Stimulated activated CD4-positive, alpha-beta T cell treated with anti-CD3 and anti-CD28 coated beads, Interleukin-1b, Interleukin-23, amount 100 ng/mL, for 48 hours (primary cell): ENCODE data around the gene MLXIP.
A peak's percentile ranks its signal among the peaks of the same experiment; 100 is the strongest.
"Not testable (repeated sequence)": the region's sequence is repeated elsewhere in the genome, so short reads cannot be mapped to it uniquely, and the experiment has no call there.

Source experiments
- DNase-seq: peaks from one replicate; pipeline ENCODE4 v3.0.0-alpha.2; 2020

MLXIP gene

DNA sequence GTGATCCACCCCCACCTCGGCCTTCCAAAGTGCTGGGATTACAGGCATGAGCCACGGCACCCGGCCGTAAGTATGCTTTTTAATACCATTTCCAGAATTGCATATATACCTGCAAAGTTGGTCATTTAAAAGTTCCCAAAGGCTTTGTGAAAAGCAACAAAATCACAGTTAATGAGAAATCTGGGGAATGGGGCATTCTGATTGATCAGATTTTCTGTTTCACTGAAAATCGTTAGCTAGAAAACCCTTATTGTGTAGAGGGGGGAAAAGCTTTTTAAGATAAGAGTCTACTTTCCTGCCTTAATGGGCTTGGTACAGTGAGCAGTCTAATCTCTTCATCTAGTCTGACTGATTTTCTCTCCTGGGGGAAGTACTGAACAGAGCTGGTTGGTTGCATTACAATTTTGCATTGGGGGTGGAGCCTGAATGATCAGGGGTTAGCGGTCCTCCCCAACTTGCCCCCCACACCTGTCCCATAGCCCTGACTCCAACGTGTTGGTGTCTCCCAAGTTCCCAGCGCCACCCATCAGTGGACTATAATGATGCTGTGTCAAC lies 71.6 kb downstream of the MLXIP start:
- DNase-seq: no peak

DNA sequence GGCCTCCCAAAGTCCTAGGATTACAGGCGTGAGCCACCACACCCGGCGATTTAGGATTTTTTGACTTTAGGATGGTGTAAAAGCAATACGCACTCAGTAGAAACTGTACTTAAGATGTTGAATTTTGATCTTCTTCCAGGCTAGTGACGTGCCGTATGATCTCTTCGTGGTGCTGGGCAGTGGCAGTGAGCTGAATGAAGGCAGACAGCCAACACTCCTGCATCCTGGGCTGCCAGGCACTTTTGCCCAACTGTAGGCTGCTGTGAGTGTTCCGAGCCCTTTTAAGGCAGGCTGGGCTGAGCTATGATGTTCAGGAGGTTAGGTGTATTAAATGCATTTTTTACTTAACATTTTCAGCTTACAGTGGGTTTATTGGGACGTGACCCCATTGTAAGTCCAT lies 74.2 kb downstream of the MLXIP start:
- DNase-seq: no peak

DNA sequence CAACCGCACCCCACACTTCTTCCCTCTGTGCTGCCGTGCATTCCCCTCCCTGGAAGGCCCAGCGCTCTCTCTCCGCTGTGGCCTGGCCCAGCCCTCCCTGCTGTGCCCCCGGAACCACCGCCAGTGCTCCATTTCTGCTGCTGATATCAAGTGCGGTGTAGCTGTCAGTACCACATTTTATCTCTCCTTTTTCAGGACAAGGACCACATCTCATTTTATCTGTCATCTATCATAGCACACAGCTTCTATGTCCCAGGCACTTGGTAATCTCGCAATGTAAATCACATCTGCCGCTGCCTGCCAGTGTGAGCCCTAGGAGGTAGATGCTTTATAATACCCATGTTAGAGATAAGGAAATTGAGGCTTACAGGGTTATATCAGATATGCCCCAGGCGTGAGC lies 77.1 kb downstream of the MLXIP start:
- no peak for DNase-seq

GRCh38 chr12:122158700-122159285 lies 80.2 kb downstream of the MLXIP start:
- no peak for DNase-seq

- no peak for DNase-seq
These were observed 81.3 kb downstream of the MLXIP start for GRCh38 chr12:122159882-122160281.

GRCh38 chr12:122160761-122161160 lies 82.2 kb downstream of the MLXIP start:
- DNase-seq: no peak

DNA sequence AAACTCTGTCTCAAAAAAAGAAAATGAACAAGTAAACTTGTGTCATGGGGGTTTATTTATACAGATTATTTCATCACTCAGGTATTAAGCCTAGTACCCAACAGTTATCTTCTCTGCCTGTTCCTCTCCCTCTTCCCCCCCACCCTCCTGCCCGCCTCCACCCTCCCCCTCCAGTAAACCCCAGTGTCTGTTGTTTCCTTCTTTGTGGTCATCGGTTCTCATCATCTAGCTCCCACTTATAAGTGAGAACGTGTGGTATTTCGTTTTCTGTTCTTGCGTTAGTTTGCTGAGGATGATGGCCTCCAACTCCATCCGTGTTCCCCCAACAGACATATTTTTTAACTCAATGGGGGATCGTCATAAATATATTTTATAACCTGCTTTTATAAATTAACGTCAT lies 83.1 kb downstream of the MLXIP start:
- no peak for DNase-seq

DNA sequence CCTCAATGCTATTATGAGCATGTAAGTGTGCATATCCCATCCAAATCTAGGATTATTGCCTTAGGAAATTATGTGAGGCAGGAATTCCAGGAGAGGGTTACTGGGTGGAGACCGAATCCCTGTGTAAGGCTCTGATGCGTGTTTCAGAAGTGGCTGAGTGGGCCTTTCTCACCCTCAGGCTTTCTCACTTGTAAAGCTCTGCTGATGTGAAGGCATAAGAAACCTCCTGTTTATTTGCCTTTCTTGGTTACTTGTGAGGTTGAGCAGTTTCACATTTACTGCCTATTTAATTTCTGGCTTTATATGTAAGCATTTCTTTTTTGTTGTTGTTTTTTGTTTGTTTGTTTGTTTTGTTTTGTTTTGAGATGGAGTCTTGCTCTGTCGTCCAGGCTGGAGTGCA lies 84.4 kb downstream of the MLXIP start:
- DNase-seq: no peak

DNA sequence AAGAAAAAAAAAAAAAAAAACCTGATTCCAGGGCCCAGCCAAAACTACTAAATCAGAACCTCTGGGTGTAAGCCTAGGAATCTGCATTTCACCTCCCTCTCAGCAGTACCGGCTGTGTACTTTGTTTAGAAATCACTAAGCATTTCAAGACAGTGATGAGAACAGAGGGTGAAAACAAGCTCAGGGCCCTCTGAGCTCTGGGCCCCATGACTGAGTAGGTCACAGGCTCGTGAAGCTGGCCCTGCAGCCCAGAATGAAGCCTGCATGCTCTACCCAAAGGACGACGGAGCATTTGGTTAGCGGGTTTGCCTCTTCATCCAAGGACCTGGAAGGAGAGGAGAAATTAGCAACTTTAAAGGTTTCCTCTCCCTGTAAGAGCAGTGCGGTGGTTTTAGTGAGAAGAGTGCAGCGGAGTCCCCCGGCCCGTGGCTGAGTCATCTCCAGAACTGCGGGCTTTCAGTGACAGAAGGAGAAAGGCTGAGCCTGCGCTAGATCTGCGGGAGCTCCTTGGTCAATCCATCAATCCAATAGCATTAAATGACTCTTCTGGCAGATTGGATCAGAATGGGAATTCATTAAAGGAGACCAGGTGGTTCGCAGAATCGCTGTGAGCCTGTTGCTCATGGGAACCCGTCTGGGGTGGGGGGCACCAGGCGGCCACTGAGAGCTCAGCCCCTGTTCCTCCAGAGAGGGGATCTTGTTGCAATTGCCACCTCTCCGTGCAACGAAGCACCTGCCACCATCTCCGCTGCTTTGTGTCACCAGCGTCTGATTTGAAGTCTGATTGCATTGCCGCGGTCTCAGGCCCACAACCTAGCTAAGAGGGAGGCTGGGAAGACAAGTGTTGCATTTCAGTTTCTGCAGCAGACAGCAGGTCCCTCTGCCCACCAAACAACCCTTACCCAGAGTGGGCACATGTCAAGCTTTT lies 88.1 kb downstream of the MLXIP start:
- DNase-seq: peak; percentile 62

GRCh38 chr12:122167356-122167925 lies 88.9 kb downstream of the MLXIP start:
- no peak for DNase-seq

GRCh38 chr12:122168492-122168891 lies 89.9 kb downstream of the MLXIP start:
- no peak for DNase-seq

DNA sequence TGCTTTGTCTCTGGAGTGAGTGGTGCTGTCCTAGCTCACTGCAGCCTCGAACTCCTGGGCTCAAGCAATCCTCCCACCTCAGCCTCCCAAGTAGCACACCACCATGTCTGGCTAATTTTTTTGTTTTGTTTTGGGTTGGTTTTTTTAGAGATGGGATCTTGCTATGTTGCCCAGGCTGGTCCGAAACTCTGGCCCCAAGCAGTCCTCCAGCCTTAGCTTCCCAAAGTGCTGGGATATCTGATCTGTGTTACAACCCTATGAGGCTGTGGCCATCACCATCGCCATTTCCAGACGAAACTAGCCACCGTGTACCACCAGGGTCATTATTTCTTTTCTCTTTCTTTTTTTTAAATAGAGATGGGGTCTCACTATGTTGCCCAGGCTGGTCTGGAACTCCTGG lies 92.8 kb downstream of the MLXIP start:
- no peak for DNase-seq

DNA sequence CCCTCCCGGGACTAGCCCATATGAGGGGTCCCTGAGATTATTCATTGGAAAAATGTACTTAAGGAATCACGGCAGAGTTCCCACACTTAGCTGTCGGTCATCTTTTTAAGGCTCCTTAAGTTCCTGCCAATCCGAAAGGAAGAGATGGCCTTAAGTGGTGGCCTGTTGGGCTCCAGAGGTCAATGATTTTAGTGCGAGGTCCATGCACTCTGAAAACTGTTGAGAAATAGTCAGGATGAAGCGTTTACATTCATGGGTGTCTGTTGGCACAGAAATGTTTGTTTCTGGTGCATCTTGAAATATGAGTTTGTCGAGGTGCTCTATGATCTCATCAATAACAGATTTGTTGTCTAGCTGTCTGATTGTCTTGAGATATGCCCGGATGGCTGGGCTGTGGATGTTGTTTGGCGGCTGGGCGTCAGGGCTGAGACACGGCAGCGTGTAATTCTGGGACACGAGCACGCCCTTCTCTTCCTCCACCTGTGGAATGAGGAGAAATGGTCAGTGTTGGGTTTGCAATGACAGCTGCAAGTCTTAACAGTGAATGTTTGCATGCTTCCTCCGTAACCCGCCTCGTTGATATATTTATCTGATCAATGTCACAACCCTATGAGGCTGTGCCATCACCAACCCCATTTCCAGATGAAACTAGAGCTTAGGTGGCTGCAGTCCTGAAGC lies 93.8 kb downstream of the MLXIP start:
- DNase-seq: no peak

DNA sequence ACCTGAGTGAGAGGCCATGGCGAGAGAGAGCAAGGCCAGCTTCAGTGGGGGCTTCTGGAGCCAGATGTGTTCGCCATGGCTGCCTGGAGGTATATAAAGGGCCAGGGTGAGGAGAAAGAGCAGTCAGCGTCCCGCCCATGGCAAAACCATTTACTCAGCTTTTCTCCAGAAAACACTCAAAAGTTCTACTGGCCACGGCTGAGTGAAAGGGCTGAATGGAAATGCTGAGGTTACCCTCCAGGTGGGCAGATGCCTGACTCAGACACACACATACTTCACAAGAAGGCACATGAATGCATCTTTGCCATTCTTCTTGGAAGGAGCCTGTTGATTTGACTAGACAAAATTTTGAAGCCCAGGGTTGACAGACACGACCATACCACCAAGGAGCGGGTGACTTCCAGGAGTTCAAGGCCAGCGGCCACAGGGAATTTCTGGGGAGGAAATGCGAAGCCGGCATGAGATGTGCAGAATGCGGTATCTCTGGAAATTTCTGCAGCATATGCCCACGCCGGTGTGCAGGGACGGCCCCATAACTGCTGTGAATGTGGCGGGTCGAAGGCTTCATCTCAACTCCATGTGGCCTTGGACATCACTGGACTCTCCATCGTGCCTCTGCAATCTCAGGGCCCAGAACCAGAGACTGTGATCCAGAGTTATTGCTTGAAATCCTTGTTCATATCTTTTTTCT lies 95.7 kb downstream of the MLXIP start, which contains the start of gene IL31:
Gene IL31 (minus strand): TSS at position 67 of the 691 bp plus-strand sequence. CDS start 49 bp downstream, at position 18.
- peak; percentile 58 for DNase-seq

- not testable (repeated sequence) for DNase-seq
These were observed 97.9 kb downstream of the MLXIP start for GRCh38 chr12:122176473-122176872.

DNA sequence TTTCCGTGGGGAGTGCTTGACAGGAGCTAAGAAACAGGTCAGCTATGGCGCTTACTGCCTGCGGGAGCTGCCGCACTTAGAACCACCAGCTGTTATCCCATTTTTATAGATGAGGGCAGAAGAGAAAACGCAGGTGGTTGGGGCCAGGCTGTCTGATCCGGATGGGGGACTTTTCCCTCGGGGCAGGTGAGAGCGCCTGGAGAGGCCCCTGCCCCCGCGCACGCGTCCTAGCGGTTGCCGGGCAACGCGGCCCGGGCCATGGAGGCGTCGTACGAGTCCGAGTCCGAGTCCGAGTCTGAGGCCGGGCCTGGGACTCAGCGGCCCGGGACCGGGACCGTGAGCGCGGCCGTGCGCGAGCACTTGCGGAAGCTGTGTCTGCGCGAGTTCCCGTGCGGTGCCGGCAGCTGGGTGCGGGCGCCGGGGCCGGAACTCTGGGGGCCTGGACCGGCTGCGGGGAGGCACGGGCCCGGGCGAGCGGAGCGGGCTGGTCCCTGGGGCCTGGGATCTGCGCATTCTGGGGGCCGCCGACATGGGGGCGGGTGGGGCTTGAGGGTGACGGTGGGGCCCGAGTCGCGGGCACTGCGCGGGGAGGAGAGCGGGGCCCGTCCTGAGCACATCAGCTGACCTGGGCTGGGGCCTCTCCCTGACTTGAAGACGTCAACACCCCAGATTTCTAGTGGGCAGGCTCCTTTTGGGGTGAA lies 104.5 kb downstream of the MLXIP start, which contains the start of gene LRRC43:
Gene LRRC43 (plus strand): TSS at position 237 of the 701 bp plus-strand sequence. CDS start 22 bp downstream, at position 259.
- no peak for DNase-seq

GRCh38 chr12:122183588-122183940 lies 105.0 kb downstream of the MLXIP start:
- no peak for DNase-seq

GRCh38 chr12:122184517-122184916 lies 106.0 kb downstream of the MLXIP start:
- DNase-seq: no peak

GRCh38 chr12:122185079-122185478 lies 106.5 kb downstream of the MLXIP start:
- DNase-seq: no peak

GRCh38 chr12:122185494-122186082 lies 107.0 kb downstream of the MLXIP start:
- DNase-seq: no peak

DNA sequence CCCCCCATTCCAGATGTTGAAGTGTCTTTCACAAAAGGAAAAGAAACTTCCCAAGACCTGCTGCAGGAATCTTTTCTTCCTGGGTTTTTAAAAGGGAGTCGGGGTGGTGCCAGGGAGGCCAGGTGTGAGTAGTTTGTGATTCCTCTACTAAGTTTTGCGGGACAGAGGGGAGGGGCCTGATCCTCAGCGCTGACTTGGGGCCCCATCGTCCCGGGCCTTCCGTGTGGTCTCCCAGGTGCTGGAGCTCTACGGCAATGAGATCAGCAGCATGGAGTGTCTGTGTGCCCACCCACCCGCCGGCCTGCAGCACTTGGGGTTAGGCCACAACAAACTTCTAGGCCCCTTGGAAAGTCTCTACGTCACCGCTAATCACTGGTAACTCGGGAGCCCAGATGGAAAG lies 108.9 kb downstream of the MLXIP start:
- DNase-seq: no peak
